GM18508 (cell line): Measurements from ENCODE around the gene TNXB.
"Not testable (repeated sequence)": the region's sequence is repeated elsewhere in the genome, so short reads cannot be mapped to it uniquely, and the experiment has no call there.

Experiments used
- ATAC-seq: cut with Tn5 transposase; IDR thresholded peaks from one replicate; pipeline ENCODE4 v1.9.1; 2021; ENCODE audit warnings: moderate number of reproducible peaks; ENCODE audit not compliant: insufficient read depth, unreplicated experiment

Gene TNXB

GRCh38 chr6:32113386-32114352 lies 4.5 kb upstream of the TNXB start:
- ATAC-seq = no peak

DNA sequence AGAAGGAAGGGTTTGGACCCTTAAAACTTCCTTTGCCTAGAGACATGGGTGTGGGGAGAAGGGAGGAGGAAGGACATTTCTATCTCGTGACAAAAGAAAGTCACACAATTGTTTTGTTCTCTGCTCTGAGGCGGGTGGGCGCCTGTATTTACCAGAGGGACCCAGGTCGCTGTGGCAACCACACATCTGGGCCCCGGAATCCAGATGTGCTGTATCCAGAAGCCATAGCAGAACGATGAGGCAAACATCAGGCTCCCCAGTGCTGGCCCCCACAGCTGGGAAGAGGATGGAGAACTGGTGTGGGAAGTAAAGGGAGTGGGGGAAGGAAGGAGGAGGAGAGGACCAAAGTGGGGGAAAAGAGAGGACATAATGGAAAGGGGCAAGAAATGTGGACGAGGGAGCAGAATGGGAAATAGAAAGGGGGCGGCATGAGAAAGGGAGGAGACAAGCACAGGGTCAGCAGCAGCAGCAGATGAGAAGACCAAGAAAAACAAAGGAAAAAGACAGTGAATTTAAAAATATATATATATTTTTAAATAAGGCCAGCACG lies 3.4 kb upstream of the TNXB start:
- ATAC-seq = no peak

DNA sequence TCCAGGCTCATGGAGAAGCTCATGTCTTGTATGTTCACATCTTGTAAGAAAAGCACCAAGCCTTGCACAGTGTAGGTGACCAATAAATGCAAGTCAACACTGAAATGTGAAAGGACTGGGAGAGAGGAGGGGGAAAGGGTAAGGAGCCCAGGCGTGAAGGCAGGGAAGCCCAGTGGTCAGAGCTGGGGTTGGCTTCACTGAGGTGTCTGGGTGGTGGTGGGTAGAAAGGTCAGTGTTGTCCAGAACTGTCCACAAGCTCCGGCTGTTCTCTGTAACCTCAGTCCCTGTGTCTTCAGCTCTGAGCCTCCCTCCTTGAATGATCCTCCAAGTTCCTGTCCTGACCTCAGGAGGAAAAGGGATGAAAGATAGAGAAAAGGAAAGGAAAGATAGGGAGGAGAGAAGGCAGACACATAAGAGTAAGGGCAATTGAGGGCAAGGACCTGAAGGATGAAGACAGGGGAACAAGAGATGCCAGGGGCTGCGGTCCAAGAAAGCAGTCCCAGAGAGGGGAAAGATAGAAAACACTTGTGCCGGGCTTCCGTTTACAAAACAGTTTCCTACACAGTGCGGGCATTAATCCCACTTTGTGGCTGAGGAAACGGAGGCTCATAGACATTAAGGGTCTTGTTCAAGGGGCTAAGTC lies 2.4 kb upstream of the TNXB start:
- no peak for ATAC-seq

DNA sequence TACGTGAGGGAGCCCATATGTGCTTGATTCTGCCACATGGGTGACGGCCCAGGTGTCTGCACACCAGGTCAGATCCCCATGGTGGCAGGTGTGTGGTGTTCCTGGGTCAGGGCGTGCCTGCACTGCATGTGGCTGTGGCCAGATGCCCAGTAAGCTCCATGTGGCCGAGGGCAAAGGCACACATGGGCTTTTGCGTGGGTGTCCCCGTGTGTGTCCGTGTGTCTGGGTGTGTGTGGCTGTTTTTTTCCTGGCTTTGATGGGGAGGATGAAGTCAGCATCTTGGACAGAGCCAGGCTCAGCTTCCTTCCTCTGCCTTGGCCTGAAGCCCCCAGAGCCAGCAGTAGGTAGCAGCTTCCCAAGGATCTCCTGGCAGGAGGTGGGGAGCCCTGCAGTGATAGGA lies 1.5 kb upstream of the TNXB start:
- ATAC-seq = no peak

GRCh38 chr6:32109765-32110160 lies 625 bp upstream of the TNXB start:
- ATAC-seq = no peak

- no peak for ATAC-seq
Measured at GRCh38 chr6:32108727-32109113, 418 bp downstream of the TNXB start.

DNA sequence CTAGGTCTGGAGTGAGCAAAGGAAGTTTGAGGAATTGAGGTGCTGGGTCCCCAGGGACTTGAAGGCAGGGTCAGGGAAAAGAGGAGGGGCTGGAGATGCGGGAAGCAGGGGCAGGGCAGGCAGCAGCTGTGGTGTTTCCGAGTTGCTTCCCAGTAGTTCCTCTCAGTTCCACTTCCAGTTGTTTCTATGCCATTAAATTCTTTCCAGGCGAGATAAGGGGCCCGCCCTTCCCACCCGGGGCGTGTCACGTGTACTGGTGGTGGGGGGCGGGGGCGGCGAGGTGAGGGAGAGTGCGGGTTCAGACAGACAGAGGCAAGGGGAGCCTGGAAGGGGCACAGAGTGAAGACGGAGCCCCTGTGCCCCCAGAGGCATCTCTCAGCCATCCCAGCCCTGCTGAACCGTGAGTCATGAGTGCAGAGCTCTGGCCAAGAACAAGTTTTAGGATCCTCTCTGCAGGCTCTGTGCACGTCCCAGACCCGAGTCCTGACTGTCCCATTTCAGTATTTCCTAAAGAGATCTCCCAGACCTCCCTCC lies 977 bp downstream of the TNXB start:
- ATAC-seq = no peak

DNA sequence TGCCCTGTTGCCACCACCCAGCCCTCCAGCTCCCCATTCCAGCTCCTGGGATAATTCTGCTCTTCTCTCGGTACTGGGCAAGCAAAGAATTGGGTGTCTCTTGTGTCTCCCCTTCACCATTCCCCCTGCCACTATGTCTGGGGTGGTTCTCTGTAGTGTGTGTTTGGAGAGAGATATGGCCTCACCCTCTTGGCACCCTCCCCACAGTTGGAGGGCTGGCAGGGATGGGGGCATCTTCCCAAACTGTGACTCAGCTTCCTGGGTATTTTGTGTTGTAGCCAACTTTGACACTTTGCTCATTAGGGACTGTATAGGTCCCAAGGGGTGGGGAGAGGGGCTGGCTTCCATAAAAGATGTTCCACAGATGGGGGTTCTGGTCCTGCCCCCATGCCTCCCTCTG lies 1.7 kb downstream of the TNXB start:
- ATAC-seq = no peak

DNA sequence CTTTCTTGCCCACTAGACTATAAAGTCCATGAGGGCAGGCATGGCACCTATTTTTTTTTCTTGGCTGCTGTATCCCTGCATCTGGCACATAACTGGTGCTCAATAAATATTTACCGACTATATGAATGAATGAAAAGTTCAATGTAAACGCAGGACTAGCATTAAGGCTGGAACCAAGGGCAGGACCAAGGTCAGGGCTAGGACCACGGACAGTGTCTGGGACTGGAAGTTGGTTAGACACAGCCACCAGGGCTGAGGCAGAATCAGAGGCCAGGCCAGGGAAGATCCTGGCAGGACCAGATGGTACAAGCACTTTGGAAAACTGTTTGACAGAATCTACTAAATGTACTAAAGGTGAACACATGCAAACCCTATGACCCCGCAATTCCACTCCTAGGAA lies 3.7 kb downstream of the TNXB start:
- no peak for ATAC-seq

- ATAC-seq = no peak
Measured at GRCh38 chr6:32102255-32102654, 6.9 kb downstream of the TNXB start.

GRCh38 chr6:32100251-32100650 lies 8.9 kb downstream of the TNXB start:
- not testable (repeated sequence) for ATAC-seq

- ATAC-seq = no peak
Measured at GRCh38 chr6:32097364-32097763, 11.8 kb downstream of the TNXB start.

DNA sequence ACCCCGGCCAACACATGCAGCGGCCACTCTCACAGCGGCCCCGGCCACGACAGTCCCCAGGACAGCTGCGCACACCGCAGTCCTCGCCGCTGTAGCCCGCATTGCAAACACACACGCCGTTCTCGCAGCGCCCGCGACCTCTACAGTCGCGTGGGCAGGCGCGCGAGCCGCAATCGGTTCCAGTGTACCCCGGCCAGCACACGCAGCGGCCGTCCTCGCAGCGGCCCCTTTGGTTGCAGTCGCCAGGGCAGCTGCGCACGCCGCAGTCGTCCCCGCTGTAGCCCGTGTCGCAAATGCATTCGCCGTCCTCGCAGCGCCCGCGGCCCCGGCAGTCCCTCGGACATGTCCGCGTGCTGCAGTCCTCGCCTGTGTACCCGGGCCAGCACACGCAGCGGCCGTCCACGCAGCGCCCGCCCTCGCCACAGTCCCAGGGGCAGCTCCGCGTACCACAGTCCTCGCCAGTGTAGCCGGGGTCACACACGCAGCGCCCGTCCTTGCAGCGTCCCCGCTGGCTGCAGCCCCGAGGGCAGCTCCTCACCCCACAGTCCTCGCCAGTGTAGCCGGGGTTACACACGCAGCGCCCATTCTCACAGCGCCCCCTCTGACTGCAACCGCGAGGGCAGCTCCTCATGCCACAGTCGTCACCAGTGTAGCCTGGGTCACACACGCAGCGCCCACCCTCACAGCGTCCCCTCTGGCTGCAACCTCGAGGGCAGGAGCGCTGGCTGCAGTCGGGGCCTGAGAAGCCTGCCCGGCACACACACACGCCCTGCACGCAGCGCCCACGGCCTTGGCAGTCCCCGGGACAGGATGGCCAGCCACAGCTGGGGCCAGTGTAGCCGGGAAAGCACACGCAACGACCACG lies 12.5 kb downstream of the TNXB start:
- no peak for ATAC-seq

- ATAC-seq = no peak
Measured at GRCh38 chr6:32096087-32096393, 13.1 kb downstream of the TNXB start.

DNA sequence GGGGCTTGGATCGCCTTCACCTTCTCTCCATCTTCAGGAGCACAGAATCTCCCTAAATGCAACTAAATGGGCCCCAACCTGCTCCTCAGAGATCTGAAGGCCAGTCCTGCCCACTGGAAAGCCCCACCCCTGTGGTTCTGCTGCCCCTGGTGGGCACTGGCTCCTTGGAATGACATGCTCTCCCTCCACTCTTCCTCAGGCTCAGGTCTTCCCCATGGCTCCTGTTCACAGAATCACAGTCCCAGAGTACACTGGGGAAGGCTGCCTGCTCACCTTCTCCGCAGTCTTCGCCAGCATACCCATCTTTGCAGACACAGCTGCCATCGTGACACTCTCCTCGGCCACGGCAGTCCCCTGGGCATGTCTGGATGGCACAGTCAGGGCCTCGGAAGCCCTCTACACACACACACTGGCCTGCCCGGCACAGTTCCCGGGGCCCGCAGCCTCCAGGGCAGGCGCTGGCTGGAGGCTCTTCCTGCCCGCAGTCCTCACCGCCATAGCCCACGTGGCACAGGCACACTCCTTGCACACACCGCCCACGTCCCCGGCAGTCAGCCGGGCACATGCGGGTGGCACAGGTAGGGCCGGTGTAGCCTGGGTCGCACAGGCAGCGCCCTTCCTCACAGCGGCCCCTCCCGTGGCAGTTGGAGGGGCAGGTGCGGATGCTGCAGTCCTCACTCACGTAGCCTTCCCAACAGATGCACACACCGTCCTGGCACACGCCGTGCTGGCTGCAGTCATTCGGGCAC lies 13.6 kb downstream of the TNXB start:
- no peak for ATAC-seq

DNA sequence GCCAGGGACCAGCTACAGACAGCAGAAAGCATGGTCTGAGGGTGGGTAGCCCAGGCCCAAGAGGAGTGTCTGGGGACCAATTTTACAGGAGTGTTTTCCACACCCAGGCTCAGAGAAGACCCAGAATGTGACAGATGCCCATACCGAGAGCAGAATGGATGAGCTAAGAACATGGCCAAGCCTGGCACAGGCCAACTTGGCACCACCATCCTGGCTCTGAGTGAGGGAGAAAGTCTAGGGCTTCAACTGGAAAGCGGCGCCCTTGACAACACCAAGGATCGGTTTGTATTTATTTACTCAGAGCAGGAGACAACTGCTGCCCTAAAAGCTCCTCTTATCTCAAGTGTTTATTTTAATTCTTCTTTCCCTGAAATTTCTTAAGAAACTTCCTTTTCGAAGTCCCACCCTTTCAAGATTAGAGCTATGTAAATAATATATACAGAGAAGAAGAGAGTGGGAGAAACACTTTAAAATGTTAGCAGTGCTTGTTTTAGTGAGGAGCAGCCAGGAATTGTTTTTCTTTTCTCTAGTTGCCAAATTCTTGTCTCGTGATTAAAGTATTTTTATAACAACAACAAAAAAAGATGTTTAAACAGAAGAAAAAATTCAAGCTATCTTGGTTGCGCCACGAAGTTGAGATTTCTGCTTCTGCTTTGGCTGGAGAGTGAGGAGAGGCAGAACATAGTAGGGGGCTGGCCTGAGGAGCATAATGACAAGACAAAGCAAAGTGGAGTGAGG lies 16.2 kb downstream of the TNXB start:
- no peak for ATAC-seq

DNA sequence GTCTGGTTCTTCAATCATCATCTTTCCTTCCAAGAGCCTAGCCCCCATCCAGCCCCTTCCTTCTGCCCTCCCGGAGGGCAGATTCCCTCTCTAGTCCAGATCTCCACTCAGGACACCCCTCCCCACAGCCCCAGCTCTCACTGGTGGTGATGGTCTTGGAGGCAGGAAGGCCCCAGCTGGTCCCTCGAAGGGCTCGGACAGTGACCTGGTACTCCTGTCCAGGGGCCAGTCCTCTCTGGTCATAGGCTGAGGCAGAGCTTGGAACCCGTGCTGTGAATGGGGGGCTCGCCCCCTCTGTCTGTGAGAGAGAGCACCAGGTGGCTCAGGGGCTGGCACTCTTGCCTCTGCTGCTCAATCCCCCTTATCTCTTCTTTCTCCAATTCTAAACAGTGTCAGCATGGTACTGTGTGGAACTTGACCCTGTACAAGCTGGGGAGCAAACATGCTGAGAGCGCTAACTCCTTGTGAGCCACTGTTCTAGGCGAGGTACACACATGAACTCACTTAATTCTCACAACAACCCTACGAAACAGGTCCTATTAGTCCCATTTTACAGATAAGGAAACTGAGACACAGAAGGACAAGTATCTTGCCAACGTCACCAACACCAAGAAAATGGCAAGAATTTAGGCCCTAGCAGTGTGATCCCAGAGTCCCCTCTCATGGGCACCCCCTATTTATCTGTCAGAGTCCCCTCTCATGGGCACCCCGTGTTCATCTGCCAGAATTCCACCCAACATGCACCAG lies 19.9 kb downstream of the TNXB start:
- no peak for ATAC-seq

DNA sequence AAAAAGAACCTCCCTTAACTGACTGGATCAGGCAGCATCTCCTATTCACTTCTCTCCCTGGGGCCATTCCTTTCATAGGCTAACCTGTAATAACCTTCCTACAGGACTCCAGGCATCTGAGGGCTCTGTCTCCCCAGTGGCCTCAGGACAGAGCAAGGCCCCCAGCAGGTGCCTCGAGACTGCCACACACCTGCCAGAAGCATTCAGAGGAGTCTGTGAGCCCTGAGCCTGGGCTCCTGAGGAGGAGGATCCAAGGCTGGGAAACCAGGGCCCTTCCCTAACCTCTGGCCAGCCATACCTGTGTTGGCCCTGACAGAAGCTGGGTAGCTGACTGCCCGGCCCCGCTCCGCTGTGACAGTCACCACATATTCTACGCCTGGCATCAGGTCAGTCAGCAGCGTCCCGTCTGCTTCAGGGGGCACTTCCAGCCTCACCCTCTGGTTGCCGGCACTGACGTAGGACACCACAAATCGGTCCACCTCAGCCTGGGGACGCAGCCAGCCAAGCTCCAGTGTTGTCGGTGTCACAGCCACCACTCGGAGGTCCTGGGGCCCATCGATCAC lies 20.6 kb downstream of the TNXB start:
- ATAC-seq = no peak
